DMS153 (cell line): ENCODE results near the gene DMPK.
"Not testable (repeated sequence)": the region's sequence is repeated elsewhere in the genome, so short reads cannot be mapped to it uniquely, and the experiment has no call there.

Source experiments
- DNase-seq: peaks from one replicate; lab custom pipeline; 2025; lab: John Stamatoyannopoulos, UW

DMPK gene

DNA sequence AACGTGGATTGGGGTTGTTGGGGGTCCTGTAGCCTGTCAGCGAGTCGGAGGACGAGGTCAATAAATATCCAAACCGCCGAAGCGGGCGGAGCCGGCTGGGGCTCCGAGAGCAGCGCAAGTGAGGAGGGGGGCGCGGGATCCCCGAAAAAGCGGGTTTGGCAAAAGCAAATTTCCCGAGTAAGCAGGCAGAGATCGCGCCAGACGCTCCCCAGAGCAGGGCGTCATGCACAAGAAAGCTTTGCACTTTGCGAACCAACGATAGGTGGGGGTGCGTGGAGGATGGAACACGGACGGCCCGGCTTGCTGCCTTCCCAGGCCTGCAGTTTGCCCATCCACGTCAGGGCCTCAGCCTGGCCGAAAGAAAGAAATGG lies 12.5 kb downstream of the DMPK start:
- no peak for DNase-seq

DNA sequence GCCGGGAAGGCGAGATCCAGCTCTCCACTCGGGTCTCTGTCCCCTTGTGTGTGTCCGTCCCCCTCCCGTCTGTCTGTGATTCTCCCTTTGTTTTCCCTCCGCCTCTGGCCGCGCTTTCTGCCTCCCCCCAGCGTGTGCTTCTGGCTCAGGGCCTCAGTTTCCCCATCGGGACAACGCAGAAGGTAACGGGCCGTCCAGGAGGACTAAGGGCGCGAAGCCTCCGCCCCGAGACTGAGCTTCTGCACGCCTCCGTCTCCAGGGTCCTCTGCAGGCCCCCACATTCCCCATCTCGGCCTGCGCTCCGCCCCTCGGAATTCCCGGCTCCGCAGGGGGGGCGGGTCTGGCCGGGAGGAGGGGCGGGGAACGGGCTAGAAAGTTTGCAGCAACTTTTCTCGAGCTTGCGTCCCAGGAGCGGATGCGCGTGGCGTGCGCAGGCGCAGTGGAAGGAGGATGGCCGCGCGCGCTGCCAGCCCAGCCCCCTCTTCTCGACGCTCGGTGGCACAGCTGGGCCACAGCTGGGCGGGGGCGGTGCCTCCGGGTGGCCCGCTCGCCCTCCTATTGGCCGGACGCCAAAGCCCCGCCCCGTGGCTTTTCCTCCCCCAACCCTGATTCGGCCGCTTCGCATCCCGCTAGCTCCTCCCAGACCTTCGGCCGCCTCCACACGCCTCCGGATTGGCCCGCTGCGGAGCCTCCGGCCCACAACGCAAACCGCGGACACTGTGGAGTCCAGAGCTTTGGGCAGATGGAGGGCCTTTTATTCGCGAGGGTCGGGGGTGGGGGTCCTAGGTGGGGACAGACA lies 13.1 kb downstream of the DMPK start, which contains the start of gene SIX5:
Gene SIX5 (minus strand): TSS at position 269 of the 799 bp plus-strand sequence. CDS start 408 bp downstream, outside the sequence.
- DNase-seq: peak; percentile 92

DNA sequence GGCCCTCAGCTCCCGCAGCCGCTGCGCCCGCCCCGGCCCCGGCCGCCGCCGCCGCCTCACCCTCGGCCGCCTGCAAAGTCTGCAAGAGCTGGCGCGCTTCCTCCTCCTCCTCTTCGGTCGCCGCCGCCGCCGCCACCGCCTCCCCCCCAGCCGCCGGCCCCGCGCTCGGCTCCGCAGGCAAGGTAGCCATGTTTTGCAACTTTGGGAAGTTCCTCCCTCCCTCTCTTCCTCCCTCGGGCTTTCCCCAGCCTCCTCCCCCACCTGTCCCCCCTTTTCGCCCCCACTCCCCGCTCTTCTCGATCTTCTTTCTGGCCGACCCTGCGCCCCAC lies 13.7 kb downstream of the DMPK start:
- DNase-seq: no peak

DNA sequence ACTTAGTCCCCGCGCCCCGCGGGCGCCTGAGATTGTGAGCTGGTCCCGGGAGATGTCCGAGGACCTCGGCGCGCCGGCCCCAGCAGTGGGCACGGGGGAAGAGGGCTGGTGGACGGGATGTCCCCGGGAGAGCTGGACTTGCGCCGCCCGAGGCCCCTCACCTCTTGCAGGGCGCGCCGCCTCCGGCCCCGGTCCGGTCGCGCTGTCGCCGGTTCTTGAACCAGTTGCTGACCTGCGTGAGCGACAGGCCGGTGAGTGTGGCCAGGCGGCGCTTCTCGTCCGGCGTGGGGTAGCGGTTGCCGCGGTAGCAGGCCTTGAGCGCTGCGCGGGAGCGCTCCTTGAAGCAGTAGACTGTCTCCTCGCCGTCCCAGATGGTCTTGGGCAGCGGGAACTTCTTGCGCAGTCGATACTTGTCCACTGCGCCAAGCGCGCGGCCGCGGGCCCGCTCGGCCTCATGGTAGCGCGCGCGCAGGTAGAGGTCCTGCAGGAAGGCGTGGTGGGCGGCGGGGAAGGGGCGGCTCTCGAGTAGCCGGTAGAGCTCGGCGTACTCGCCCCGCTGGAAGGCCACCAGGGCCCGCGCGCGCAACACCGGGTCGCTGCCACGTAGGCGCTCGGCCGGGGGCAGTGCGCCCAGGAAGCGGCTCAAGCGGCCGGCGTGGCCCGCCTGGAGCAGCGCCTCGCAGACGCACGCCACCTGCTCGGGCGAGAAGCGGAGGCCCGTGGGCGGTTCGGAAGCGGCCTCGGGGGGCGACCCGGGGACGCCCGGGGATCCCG lies 14.2 kb downstream of the DMPK start:
- DNase-seq: no peak

DNA sequence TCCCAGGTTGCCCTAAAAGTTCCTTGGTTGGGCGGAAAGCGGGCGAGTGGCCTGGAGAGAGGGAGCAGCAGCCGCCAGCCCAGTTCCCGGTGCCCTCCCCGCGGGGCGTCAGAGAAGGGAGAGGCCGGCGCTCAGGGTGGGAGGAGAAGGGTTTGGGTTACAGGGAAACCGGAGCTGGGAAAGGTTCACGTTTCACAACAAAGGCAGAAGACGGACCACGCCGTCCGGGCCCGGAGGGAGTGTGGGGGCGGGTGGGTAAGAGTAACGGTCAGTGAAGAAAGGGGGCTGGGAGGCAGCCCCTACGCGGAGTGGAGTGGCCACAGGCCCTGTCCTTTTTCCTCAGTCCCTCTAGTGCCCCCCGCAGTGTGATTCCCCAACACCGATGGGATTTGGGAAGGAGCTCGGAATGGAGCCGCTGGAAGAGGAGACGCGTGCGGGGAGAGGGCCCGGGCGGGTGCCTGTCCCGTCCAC lies 14.8 kb downstream of the DMPK start:
- no peak for DNase-seq

DNA sequence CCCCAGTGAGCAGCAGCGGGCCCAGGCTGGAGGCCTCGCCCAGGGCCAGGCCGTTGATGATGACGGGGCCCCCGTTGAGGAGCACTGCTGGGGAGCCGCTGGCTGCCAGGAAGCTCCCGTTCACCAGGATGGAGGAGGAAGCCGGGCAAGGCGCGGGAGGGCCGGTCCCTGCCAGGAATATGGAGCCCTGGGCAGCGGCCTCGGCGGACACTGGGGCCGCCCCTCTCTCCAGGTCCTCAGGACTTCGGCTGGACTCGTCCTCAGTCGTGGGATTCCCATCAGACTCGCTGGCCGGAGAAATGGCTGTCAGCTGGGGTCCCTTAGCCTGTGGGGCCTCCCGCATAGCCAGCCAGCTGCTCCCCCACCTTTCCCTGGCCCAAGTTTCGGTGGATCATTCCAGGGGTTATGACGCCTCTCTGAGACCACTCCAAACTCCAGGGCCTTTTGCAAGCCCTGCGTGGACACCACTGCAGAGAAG lies 15.4 kb downstream of the DMPK start:
- no peak for DNase-seq

DNA sequence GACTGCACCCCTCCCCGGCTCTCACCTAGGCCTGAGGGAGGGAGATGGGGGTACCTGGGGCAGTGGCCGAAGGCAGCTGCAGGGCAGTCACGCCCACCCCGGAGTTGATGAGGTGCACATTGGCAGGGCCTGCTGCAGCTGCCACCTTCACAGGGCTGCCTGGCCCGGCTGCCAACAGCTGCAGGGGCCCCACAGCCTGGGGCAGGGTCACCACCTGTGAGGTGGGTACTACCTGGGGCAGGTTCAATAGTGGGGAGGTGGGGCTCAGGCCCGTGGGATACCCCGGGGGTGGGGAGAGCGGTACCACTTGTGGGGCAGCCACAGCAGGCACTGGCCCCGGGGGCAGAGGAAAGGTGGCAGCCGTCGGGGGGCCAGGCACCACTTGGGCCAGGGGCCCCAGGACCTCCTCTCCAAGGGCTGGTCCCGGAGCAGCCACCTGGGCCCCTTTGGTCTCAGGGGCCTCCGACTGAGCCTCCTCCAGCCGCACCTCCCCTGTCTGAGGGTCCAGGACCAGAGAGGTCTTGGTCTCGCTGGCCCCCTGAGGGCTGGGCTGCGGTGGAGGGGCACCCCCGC lies 15.9 kb downstream of the DMPK start:
- no peak for DNase-seq

DNA sequence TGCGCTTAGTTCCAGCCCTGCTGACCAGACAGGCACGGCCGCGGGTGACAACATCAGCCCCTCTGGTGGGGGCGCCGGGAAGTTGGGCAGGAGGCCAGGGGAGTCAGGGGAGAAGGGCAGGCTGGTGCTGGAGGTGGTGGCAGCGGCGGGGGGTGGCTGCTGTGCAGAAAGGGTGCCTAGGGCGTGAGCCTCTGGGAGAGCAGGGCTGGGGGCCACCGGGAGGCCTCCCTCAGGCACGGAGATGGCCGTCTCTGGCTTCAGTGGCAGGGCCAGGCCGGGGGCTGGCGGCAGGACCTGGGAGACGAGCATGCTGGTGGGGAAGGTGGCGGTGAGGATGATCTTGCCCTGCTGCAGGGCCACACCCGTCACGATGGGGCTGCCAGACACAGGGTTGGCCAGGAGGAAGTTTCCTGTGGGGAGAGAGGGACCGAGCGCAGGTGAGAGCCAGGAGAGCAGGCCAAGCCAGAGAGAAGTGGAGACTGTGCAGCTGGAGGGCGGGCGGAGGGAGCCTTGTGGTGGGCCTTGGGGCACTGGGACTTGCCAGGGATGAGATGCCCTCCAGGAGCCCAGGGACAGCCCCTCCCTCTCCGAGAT lies 16.5 kb downstream of the DMPK start:
- no peak for DNase-seq

DNA sequence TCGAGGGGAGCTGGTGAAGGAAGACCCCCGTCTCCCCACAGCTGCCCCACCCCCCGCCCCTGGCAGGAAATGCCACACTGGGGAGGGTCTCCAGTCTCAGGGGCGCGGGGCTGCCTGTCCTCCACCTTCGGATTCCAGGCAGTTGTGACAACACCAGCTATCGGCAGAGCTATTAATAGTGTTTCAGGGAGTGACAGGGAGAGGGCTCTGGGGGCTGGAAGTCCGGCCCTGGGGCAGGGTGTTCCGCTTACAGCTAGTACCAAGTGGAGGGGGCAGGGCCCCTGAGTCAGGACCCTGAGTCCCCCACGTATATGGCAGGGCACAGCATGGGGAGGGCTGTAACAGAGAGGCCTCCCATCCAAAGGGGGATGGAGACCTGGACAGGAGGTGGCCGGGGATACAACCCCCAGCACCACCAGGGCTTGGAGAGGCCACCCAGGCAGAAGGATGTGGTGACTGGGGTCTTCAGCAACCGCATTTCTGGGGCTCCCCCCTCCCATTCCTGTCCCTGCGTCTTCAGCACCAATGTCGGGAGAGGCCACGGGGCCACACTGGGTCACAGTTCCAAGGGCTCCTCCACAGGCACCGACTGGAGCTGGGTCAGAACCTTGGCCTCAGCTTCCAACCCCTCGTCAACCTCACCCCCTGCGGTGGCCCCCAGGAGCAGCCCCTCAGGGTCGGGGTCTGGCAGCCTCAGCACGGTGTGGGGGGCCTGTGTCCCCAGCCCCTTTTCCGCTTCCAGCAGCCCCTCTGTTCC lies 17.2 kb downstream of the DMPK start:
- no peak for DNase-seq

DNA sequence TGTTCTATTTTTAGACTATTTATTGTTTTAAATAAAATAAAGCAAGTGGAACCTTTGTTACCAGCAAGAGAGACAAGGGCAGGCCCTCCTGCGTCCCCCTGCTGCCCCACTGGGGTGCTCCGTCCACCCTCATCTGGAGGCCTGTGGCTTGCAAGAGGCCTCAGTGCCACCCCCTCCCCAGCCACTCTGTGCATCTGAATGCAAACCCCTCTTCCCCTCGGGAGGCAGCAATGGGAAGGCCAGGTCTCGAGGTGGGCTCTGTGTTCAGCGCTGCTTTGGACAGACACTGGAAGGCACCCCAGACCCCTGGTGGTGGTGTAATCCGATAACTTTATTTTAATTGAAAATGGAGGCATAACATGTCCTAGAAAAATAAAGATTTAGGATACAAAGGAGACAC lies 17.8 kb downstream of the DMPK start:
- DNase-seq: no peak

DNA sequence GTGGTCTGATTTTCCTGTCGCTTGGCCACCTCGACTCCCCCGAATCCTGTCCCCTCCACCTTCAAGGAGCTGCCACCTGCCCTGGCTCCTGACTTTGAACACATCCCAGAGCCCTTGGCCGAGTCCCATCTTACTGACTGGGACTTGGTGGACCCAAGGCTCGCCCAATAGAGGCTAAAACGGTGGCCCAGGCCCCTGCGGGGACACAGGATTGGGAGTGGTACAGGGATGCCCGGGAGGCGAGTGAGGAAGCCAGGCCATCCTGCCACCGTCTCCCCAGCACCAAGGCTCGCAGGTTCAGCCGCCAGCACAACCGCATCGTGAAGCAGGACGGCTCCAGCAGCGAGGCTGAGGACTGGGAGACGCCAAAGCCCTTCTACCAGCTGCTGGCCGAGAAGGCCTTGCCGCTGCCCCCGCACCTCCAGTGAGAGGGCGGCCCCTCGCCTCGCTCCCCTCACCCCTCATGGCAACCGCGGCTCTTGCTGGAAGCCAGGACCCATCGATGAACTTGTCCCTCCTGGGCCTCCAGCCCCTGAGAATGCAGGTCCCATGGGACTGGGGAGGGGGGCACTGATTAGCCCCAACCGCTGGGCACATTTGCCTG lies 18.5 kb downstream of the DMPK start:
- DNase-seq: no peak

DNA sequence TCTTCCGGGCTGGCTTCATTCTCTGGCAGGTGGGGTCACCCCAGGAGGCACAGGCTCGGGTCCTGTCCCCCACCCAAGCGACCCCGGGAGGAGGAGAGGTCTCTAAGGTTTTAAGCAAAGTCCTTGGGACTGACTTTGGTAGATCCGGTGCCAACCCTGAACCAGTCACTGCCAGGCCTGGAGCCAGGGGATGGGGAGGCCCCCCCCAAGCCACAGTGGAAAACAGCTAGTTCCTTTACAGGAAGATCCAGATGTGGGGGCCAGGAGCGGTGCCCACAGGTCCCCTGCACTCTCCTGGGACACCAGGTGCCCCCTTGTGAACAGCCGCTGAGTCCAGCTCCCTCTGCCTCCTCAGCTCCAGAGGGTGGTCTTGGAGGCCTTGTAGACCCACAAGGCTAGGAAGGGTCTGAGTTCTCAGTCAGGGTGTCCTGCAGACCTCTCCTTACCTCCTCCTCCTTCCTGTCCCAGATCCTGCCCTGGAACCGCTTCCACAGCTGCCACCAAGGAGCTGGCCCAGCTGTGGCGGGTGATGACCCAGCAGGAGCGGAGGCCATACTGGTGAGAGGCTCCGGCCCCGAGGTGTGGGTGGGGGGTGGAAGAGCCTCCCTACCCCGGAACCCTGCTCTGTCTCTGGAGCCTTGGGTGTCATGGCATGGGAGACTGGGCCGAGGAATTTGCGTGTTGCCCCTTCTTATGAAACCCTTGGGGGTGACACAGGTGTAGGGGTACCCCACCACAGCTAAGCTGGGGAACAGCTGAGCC lies 19.2 kb downstream of the DMPK start:
- DNase-seq: no peak

DNA sequence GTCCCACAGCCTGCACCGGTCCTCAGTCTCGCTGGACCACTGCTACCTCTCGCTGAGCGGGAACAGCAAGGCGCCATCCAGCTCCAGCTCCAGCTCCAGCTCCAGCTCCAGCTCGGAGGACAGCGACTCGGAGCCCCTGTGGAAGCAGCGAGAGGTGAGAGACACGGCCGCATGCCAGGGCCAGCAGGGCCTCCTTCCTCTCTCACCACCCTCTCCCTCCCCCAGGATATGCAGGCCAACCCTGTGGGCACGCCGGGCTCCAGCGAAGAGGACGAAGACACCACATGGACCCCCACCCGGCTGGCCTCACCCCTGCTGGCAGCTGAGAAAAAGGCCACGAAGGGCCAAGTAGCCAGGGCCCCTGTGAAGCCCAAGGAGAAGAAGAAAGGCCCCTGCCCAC lies 20.6 kb downstream of the DMPK start:
- DNase-seq: no peak

DNA sequence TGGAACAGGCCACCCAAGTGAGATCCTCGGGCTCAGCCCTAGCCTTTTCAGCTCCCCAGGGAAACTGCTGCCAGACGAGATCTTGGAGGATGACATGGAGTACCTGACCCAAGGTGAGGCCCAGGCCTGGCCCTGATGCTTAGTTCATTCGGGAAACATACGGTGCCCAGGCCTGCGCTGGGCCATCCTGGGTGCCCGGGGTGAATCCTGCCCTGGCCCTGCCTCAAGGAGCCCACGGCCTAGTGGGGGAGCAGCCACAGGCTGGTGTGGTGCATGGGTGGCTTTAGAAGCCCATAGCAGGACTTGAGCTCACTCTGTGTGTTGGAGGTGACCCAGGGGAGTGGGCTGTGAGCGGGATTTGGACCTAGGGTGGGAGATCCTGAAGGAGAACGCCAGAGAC lies 23.4 kb downstream of the DMPK start:
- DNase-seq: no peak

DNA sequence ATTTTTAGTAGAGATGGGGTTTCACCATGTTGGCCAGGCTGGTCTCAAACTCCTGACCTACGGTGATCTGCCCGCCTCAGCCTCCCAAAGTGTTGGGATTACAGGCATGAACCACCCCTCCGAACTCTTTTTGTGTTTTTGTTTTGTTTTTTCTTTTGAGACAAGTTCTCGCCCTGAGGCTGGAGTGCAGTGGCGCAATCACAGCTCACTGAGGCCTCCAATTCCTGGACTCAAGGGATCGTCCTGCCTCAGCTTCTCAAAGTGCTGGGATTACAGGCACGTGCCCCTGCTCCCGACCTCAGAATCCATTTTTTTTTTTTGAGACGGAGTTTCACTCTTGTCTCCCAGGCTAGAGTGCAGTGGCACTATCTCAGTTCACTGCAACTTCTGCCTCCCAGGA lies 24.6 kb downstream of the DMPK start:
- DNase-seq: no peak

DNA sequence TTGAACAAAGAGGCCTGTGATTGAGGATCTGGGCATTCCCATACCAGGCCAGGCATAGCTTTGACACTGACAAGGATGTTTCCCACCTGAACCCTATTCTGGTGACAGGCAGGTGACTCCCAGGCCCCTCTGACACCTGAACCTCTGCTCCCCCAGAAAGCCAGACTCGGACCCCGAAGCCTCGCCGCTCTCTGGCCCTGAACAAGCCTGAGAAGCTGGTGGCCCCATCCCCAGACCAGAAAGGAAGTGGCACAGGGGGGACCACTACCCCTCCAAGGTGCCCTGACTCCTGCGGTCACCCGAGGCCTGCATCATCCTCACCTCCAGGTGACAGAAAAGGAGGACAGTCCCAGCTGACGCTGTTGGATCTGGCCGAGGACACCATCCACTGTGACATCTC lies 28.0 kb downstream of the DMPK start:
- DNase-seq: no peak

DNA sequence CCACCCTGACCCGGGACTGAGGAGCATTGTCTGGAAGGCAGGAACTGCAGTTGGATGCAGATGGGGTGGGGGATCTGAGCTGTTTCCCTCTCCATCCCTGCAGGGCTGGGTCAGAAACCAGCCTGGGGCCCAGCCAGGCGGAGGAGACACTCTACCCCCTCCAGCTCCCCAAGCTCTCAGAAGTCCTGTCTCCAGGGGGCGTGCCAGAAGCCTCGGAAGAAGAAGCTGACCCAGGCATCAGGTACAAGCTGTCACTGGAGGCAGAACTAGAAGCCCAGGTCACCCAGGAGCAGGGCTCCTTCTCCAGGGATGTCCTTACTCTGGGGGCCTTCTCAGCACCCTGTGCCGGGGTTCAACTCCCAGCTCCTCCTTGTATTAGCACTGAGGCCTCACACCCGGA lies 28.7 kb downstream of the DMPK start:
- no peak for DNase-seq

DNA sequence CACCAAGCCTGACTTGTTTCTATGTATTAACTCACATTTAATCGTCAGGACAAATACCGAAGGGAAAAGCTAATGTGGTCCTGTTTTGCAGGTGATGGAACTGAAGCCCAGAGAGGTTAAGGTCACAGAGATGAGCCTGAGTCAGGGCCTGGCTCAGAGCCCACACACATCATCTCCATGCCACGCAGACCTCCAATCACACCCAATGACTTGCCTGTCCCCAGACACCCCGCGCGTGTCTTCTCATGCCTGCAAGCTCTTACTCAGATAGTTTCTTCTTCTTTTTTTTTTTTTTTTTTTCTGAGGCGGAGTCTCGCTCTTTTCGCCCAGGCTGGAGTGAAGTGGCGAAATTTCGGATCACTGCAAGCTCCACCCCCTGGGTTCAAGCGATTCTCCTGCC lies 29.7 kb downstream of the DMPK start:
- no peak for DNase-seq

DNA sequence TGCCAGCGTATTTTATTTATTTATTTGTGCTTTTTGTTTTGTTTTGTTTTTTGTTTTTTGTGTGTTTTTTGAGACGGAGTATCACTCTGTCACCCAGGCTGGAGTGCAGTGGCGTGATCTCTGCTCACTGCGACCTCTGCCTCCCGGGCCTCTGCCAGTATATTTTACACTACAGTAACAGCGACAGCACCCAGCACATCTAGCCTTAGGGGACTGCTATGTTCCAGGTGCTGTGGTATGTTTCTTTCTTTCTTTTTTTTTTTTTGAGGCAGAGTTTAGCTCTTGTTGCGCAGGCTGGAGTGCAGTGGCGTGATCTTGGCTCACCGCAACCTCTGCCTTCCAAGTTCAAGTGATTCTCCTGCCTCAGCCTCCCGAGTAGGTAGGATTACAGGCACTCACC lies 30.8 kb downstream of the DMPK start:
- not testable (repeated sequence) for DNase-seq

DNA sequence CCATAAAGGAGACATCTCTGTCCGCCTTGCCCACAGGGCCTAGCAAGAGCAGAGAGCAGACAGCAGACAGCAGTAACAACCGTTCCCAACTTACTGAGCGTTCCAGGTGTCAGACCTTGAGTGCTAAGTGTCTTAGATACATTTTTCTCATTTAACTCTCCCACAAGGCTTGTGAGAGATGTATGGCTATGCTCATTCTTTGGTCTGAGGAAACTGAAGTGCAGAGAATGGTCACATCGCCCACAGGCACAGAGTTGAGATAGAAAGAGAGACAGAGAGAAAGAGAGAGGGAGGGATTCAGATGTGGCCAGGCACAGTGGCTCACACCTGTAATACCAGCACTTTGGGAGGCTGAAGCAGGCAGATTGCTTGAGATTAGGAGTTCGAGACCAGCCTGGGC lies 34.8 kb downstream of the DMPK start:
- DNase-seq: no peak

DNA sequence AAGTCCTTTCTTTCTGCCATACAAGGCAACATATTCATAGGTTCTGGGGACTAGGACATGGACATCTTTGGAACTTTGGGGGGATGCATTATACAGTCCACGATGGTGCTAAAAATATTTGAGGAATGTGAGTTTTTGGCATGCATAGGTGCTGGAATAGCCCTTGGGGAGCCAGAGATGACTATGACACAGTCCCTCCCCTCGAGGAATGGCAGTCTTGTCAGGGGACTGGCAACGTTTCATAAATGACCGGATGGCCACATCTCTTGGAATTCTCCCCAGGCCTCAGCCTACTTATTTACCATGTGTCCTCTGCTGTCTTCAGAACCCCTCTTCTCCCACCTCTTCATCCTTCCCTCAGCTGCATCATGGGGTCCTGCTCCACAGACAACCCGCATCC lies 35.4 kb downstream of the DMPK start:
- DNase-seq: no peak
